GM12891 (cell line): ENCODE data around the gene OR1E2.
"Not testable (repeated sequence)": the region's sequence is repeated elsewhere in the genome, so short reads cannot be mapped to it uniquely, and the experiment has no call there.

ENCODE experiments used
- POLR2A ChIP-seq: IDR thresholded peaks from 2 replicates; pipeline ENCODE4 v1.6.1; 2011; ENCODE audit warnings: low read depth, low read length, control low read depth
- POLR2AphosphoS5 ChIP-seq: IDR thresholded peaks from 2 replicates; pipeline ENCODE4 v1.6.1; 2011; ENCODE audit warnings: low read depth, low read length, control low read depth
- SPI1 ChIP-seq: IDR thresholded peaks from 2 replicates; pipeline ENCODE4 v1.6.1; 2011; ENCODE audit warnings: low read depth, low read length, control low read depth
- TAF1 ChIP-seq: IDR thresholded peaks from 2 replicates; pipeline ENCODE4 v1.6.1; 2011; ENCODE audit warnings: low read depth, low read length, control low read depth

DNA sequence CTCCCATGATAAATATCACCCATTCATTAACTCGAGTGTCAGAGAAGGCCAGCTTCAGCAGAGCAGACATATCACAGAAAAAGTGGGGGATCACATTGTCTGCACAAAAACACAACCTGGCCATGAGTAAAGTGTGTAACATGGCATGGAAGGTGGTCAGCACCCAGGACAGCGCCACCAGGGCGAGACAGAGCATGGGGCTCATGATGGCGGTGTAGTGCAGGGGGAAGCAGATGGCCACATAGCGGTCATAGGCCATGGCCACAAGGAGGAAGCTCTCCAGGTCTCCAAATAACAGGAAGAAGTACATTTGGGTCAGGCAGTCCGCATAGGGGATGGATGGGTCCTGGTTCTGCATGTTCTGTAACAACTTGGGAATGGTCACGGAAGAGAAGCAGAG is 35.8 kb downstream of the OR1E2 start:
- not testable (repeated sequence) for TF ChIP-seq POLR2A, POLR2AphosphoS5, SPI1, TAF1
